HG02588 (cell line): ENCODE data around the gene KMT5B.
A peak's percentile ranks its signal among the peaks of the same experiment; 100 is the strongest.
"Not testable (repeated sequence)": the region's sequence is repeated elsewhere in the genome, so short reads cannot be mapped to it uniquely, and the experiment has no call there.

Source experiments
- ATAC-seq: cut with Tn5 transposase; IDR thresholded peaks from one replicate; pipeline ENCODE4 v1.9.1; 2021; ENCODE audit warnings: mild to moderate bottlenecking, moderate library complexity; ENCODE audit not compliant: unreplicated experiment

The KMT5B gene

DNA sequence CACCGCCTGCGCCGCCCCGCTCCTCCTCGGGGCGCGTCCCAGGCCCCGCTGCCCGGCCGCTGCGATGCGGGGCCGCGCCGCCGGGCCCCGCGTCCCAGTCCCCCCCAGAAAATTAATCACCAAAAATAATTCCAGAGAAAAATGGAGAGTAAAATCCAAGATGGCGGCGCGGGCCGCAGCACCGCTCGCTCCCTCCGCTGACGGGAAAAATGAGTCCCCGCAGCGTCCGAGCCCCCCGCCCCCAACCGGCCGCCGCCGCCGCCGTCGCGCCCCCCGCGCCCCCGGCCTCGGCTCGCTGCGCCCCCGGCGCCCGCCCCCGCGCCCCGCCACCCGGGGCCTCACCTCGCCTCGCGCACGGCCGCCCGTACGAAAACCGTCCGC lies at the start of gene KMT5B:
TSS of gene KMT5B (minus strand) at position 162 of the 381 bp plus-strand sequence. CDS start 23,220 bp downstream, outside the sequence.
- ATAC-seq, result peak; percentile 16

DNA sequence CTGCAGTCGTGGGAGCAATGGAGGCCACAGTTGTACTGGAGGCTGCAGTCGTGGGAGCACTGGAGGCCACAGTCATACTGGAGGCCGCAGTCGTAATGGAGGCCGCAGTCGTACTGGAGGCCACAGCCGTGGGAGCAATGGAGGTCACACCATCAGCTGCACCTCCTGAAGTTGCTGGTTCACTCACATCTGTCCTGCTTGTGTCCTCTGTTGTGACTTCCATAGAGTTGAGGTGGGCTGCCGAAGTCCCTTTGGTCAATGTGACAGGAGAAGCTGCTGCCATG lies 49.4 kb upstream of the KMT5B start:
- no peak for ATAC-seq

DNA sequence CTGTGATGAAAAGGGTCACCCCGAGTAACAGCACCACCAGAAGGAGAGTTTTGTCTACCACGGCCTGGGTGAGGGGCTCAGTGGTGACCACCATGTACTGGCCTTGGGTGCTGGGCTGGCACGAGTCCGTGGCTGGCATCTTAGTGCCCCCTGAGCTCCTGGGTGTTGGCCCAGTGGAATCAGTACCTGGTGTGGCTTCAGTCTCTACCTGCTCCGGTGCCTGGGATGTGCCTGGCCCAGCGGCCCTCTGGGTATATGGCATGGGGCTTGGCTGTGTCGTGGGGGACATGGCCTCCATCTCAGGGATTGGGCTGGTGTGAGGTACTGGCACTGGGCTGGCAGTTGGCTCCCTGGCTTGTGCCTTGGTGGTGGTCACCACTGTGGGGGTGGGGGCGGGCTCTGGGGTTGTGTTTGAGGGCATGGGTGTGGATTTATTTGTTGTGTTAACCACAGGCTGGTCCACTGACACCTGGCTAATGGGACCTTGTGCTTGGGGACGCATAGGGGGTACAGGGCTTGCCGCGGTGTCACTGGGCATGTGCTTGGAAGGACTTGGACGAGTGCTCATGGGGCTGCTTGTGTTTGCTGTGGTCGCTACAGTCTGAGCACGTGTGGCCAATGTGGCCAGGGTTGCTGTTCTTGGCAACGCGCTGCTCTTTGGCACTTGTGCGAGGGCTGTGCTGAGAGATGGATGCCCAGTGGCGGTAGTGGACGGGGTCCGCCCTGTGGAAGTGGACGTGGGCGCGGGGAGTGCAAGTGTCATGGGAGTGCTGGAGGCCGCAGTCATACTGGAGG lies 48.9 kb upstream of the KMT5B start:
- no peak for ATAC-seq

DNA sequence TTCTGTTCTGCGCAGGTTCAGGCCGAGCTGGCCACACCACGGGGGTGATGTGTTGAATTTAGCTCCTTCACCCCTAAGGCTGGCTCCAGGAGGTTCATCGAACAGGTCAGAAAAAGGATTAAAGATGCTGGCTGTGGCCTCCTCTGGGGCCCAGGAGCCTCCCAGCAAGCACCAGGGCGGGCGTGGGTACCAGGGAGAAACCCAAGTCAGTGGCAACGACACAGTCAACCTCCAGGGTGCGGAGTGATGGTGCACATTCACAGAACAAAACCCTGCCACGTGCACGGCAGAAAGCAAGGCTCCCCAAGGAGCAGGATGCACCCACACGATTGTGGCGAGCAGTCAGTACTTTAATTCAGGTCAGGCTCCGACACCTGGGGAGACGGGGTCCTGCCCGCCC lies 47.9 kb upstream of the KMT5B start:
- ATAC-seq, result no peak

DNA sequence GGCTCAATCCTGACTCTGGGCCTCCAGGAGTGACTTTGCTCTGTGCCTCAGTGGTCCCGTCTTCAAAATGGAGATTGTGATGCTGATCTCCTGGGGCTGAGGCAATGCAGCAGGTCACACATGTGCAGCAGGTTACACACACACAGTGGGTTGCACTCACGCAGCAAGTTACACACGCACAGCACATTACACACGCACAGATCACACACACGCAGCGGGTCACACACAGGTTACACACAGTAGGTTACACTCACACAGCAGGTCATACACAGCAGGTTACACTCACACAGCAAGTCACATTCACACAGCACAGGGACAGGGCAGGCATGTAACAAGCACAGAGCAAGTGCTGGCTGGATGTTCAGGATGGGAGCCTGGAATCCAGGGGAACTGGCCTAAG lies 47.4 kb upstream of the KMT5B start:
- ATAC-seq, result no peak

DNA sequence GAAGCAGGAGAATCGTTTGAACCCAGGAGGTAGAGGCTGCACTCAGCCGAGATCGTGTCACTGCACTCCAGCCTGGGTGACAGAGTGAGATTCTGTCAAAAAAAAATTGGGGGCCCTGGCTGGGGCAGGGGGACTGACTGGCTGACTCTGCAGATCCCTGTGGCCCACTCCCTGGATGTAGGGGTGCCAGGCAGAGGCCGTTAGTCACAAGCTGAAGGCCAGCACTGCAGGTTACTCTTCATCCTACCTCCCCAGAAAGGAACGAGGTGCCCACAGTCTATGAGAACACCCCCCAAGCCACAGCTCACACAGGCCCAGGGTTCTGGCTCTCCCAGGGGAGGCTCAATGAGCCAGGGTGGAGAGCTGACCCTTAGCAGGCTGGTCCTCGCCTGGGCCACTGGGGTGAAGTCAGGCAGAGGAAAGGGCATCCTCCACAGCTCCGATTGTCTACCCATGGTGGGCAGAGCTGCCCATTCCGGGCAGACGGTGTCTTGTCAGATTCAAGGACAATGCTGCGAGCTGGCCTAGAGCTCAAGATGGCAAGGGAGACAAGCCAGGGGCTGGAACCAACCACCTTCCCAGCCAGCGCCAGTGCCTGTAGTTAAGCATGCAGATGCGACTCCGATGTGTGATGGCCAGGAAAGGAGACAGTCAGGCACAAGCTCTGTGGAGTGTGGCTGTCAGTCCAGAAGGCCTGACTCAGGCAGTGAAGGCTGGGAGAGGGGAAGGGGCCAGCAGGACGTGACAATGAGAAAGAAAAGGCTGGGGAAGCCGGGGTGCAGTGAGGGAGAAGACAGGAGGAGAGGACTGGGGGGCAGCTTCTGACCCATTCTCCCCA lies 46.2 kb upstream of the KMT5B start:
- no peak for ATAC-seq

DNA sequence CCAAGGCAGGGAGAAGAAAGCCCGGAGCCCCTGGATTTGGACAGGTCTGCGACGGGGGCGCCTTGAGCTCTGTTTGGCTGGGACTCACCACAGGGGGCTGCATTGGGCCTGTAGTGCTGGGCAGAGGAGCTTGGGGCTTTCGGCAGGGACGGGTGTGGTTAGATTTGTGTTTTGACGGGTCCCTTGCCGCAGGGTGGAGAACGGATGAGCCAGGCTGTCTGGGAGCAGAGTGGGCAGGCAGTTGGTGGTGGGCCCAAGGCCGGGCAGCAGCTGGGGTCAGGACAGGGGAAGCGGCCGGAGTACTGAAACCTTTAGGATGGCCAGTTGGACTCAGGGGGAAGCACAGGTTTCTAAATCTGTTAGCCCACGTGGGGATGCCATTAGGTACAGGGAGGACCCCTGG lies 45.3 kb upstream of the KMT5B start:
- no peak for ATAC-seq

DNA sequence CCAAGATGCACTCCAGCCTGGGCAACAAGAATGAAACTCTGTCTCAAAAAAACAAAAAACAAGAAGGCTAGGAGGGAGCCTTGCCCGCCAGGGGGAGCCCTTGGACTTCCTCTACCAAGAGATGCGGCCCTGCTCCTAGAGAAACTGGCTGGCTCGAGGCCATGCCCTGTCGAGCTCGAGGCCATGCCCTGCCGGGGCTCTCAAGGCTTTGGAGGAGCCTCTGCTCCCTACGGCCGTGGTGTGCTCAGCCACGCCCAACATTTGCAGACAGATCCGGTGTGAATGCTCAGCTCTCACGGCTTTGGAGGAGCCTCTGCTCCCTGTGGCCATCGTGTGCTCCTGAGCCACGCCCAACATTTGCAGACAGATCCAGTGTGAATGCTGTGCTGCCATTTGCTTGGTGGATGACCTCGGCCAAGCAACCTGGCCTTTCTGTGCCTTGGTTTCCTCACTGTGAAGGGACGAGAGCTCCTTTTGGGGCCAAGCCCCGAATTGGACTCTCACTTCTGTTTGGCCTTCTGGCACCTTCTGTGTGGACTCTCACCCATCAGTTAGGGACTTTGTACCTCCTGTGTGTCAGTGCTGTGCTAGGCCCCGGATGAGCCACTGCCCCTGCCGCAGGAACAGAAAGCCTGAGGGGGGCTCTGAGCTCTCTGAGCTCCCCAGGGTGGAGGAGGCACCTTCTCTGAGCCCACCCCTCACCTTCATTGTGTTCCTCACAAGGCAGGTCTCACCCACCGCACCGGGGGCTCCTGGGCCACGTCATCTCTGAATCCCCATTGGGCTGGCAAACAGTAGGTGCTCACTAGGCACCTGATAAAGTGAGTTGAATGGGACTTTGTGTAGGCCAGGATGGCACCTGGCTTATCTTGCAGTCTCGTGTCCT lies 44.6 kb upstream of the KMT5B start:
- no peak for ATAC-seq

DNA sequence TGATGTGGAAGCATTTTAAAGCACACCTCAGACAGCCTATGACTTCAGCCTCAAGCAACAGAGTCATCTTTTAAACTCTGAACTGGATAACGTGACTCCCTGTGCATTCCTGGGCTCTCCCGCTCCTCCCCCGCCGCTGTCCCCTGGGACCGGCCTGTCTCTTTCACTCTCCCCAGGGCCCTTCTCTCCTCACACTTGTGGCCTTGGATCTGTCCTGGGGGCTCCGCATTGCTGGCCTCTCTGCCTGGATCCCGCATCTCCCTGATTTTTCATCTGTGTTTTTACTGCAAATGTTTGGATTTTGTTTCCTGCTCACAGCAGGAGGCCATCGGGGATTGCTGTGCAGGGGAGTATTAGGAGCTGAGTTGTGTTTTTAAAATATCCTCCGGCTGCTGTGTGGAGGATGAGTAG lies 43.2 kb upstream of the KMT5B start:
- no peak for ATAC-seq

DNA sequence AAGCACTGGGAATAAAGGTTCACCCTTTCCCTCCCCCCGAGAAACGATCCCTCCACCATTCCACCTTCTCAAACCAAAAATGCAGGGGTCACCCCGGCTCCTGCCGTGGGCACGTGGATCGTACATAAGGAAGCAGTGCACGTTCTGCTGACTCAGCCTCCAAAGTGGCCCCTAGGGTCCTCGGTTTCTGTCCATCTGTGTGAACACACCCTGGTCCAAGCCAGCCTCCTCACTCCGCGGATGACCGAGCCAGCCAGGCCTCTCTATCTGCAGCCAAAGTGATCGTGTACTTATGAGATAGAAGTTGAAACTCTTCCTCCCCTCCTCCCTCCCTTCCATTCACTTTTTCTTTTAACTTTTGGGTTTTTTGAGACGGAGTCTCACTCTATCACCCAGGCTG lies 42.4 kb upstream of the KMT5B start:
- no peak for ATAC-seq

DNA sequence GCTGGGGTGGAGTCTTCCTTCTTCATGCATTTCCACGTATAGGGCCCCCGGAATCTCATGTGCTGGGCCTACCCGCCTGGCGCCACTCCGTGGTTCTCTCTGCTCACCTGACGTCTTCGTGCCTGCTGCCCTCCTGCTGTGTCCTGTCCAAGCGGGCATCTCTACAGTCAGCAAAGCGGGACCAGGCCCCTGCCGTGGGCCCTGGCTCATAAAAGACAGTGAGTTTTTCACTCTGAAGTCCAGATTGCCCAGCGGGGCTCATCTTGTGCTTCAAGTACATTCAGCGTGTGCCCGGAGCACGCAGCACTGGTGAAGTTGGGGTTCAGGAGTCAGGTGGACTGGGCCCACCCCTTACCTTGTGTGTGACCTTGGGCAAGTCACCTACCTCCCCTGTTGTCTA lies 41.3 kb upstream of the KMT5B start:
- ATAC-seq, result no peak

DNA sequence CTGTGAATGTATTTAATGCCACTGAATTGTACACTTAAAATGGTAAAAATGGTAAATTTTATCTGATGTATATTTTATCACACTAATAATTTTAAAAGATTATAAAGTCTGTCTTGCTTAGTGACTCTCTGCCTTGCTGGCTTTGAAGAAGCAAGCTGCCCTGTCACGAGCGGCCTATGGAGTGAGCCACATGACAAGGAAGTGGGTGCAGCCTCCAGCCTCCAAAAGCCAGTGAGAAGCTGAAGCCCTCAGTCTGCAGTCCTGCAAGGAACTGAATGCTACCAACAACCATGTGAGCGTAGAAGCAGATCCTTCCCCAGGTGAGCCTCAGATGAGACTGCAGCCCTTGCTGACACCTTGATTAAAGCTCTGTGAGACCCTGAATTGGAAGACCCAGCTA lies 38.7 kb upstream of the KMT5B start:
- ATAC-seq, result no peak

DNA sequence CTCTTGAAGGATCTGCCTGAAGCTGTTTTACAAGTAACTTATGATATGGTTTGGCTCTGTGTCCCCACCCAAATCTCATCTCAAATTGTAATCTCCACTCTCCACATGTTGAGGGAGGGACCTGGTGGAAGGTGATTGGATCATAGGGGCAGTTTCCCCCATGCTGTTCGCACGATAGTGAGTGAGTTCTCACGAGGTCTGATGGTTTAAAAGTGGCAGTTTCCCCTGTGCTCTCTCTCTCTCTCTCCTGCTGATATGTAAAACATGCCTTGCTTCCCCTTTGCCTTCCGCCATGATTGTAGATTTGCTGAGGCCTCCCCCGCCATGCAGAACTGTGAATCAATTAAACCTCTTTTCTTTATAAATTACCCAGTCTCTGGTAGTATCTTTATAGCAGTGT lies 31.8 kb upstream of the KMT5B start:
- ATAC-seq, result not testable (repeated sequence)

DNA sequence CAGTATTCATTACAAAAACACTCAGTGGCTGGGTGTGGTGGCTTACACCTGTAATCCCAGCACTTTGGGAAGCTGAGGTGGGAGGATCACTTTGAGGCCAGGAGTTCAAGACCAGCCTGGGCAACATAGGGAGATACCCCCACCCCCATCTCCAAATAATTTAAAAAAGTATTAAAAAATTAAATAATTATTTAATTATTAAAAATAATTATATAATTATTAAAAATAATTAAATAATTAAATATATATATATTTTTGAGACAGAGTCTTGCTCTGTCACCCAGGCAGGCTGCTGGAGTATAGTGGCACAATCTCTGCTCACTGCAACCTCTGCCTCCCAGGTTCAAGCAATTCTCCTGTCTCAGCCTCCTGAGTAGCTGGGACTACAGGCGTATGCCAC lies 30.8 kb upstream of the KMT5B start:
- not testable (repeated sequence) for ATAC-seq

DNA sequence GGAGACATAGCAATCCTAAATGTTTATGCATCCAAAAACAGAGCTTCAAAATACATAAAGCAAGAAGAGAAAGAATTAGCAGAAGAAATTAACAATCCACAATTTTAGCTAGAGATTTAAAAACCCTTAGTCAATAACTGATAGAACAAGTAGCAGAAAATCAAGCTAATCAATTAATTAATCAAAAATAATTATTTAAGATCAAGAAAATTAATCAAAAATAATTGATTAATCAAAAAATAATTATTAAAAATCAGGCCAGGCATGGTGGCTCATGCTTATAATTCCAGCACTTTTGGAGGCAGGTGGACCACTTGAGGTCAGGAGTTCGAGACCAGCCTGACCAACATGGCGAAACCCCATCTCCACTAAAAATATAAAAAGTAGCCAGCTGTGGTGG lies 29.5 kb upstream of the KMT5B start:
- no peak for ATAC-seq

DNA sequence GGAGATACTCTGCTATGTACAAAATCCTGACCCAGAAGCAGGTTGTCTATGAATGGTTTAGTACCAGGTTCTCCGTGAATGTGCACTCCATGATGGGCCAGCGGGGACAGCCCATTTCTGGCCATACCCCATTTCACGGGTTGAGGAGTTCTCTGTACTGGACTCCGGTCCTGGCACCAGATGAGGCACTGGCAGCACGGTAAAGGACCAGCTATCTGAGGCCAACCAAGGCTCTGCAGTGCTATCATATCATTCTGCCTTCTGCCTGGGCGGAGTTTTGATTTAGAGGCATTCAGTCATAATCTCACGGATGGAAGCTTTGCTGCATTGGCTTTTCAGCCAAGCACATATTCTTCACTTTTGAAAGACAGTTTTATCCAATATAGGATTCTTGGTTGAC lies 18.5 kb upstream of the KMT5B start:
- ATAC-seq, result no peak

DNA sequence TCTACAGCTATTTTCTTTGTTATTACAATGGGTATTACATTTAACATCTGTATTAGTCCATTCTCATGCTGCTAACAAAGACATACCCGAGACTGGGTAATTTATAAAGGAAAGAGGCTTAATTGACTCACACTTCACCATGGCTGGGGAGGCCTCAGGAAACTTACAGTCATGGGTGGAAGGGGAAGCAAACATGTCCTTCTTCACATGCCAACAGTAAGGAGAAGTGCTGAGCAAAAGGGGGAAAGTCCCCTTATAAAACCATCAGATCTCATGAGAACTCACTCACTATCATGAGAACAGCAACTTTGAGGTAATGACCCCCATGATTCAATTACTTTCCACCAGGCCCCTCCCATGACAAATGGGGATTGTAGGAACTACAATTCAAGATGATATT lies 16.5 kb upstream of the KMT5B start:
- ATAC-seq, result no peak

DNA sequence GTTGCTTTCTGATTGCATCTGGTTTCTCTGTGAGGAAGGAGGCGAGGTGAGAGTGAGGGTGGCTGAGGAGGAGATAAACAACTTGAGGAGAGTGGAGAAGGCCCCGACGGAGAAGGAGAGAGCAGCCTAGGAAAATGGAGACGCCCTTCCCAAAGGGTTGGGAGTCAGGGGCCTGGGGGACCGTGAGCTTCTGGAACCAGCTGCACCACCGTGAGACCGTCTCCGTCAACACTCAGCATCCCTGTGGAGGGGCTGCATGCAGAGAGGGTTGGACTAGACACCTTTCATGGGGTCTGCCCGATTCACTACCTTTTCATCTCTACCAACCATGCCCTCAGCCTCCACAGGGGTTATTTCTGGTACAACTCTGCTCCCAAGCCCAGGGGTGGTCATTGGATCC lies 13.3 kb upstream of the KMT5B start:
- ATAC-seq, result no peak

DNA sequence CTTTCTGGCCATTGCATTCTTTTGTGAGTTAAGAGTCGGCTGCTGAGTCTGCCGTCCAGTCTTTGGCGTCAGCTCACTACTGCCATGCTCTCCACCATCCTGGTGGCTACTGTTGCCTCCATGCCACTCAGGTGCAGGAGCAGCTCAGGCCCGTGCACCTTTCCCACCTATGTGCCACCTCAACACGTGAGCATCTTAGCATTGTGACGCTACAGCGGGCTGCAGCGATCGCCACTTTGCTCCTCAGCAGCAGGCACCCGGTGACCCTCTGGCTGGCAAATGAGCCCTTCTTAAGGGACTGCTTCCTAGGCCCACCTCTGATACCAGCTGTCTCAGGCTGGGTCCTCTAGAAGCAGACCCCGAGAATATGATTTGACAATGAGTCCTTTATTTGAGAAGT lies 11.5 kb upstream of the KMT5B start:
- ATAC-seq, result no peak

DNA sequence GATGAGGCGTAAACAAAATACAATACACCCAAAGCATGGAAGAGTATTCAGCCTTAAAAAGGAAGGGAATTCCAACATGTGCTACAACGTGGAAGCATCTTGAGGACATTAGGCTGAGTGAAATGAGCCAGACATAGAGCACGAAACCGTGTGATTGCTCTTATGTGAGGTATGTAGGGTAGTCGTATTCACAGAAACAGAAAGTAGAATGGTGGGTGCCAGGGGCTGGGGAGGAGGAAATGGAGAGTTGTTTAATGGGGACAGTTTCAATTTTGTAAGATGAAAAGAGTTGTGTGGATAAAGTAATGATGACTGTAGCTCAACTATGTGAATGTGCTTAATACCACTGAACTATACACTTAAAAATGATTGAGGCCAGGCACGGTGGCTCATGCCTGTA lies 10.2 kb upstream of the KMT5B start:
- ATAC-seq, result no peak

DNA sequence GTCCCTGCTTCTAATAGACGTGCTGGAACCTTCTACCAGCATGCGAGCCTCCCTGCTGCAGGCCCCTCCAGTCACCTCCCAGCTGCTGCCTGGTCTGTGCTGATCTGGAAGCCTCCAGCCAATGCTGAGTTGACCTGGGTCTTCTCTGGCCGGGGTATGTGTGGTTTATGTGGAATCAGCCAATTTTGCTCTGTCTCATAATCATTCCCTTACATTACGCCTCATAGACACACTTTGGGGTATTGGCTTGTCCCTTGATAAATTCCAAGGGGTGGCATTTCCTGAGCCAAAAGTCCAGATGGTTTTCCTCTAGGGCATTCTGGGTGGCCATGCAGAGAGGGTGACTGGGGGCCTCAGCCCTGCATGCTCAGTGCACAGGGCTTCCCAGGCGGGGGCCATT lies 8.3 kb upstream of the KMT5B start:
- ATAC-seq, result no peak
